Prostate gland (tissue), 2 donors: Measurements from ENCODE around the gene PRMT9.

Source experiments
- POLR2A ChIP-seq: fragments of 450-650 bp; IDR thresholded peaks from one replicate; pipeline ENCODE4 v1.6.1; 2016; ENCODE audit warnings: antibody characterized with exemption, mild to moderate bottlenecking
- POLR2AphosphoS5 ChIP-seq: sonication (generic); formaldehyde crosslinking; IDR thresholded peaks from one replicate; pipeline ENCODE4 v1.6.1; 2017; ENCODE audit warnings: antibody characterized with exemption
- TF ChIP-seq, protein P1 (sequence below), 4 experiments: fragments of 200-600 bp in 2 of 4; fragments of 450-650 bp in 2 of 4; sonication (generic) in 2 of 4; IDR thresholded peaks; 1 replicate in 3 of 4; 2 replicates in 1 of 4; pipeline ENCODE4 v1.5.1; 2016 to 2019; ENCODE audit warnings: antibody characterized with exemption in 4 of 4, mild to moderate bottlenecking in 2 of 4, moderate library complexity in 2 of 4

DNA sequence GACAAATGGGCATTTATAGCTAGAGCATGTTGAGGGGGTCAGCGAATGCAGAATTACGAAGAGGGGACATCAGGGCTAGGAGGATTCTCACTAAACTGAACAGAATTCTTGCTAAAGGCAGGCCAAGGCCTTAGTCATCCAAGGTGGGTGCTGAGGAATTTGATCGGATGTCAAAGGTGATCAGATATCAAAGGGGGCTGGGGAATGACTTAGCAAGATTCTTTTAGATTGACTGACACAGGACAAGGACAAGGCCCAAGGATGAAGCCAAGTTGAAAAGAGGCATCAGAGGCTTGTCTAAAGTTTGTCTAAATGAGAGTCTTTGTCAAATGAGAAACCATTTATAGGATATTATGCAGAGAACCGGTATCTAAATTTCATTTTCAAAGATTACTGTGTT lies 57.1 kb downstream of the PRMT9 start:
- TF ChIP-seq, protein P1, sequence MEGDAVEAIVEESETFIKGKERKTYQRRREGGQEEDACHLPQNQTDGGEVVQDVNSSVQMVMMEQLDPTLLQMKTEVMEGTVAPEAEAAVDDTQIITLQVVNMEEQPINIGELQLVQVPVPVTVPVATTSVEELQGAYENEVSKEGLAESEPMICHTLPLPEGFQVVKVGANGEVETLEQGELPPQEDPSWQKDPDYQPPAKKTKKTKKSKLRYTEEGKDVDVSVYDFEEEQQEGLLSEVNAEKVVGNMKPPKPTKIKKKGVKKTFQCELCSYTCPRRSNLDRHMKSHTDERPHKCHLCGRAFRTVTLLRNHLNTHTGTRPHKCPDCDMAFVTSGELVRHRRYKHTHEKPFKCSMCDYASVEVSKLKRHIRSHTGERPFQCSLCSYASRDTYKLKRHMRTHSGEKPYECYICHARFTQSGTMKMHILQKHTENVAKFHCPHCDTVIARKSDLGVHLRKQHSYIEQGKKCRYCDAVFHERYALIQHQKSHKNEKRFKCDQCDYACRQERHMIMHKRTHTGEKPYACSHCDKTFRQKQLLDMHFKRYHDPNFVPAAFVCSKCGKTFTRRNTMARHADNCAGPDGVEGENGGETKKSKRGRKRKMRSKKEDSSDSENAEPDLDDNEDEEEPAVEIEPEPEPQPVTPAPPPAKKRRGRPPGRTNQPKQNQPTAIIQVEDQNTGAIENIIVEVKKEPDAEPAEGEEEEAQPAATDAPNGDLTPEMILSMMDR (IDR thresholded peaks at IDR 0.05), result no peak
- TF ChIP-seq POLR2AphosphoS5 (no peak), POLR2A (no peak)
